Medulla oblongata (tissue), 1 donor: ENCODE measurements around the gene RMDN3.

ENCODE experiments used
- DNase-seq: peaks from one replicate; pipeline ENCODE4 v3.0.0-alpha.2; 2015; ENCODE audit errors: extremely low spot score

Gene RMDN3

GRCh38 chr15:40773496-40773895 is 18.4 kb upstream of the RMDN3 start:
- DNase-seq, result no peak

- DNase-seq, result peak; percentile 26
Observed at GRCh38 chr15:40772014-40772413, 17.0 kb upstream of the RMDN3 start.

GRCh38 chr15:40771242-40771641 is 16.2 kb upstream of the RMDN3 start:
- no peak for DNase-seq

GRCh38 chr15:40770147-40770721 is 15.2 kb upstream of the RMDN3 start:
- peak; percentile 10 for DNase-seq

GRCh38 chr15:40769274-40770146 is 14.5 kb upstream of the RMDN3 start, which contains the start of gene C15orf62:
Gene C15orf62, plus strand, starts transcription at chr15:40769980. Its CDS starts 516 bp downstream, at chr15:40770496.
- DNase-seq, result peak; percentile 57

- DNase-seq, result no peak
Observed at GRCh38 chr15:40768521-40769273, 13.6 kb upstream of the RMDN3 start.

GRCh38 chr15:40767838-40768500 is 12.9 kb upstream of the RMDN3 start:
- DNase-seq, result no peak

GRCh38 chr15:40766906-40767837 is 12.1 kb upstream of the RMDN3 start:
- DNase-seq, result no peak

- no peak for DNase-seq
Observed at GRCh38 chr15:40766194-40766815, 11.3 kb upstream of the RMDN3 start.

GRCh38 chr15:40764629-40765103 is 9.6 kb upstream of the RMDN3 start:
- DNase-seq, result no peak

GRCh38 chr15:40763801-40764628 is 9.0 kb upstream of the RMDN3 start, which contains the start of gene GCHFR:
Gene GCHFR, plus strand, starts transcription at chr15:40764068. Its CDS starts 113 bp downstream, at chr15:40764181.
- DNase-seq, result peak; percentile 40

- DNase-seq, result no peak
Observed at GRCh38 chr15:40762919-40763800, 8.1 kb upstream of the RMDN3 start.

GRCh38 chr15:40759961-40760360 is 4.9 kb upstream of the RMDN3 start:
- no peak for DNase-seq

- DNase-seq, result no peak
Observed at GRCh38 chr15:40756938-40757337, 1.9 kb upstream of the RMDN3 start.

GRCh38 chr15:40755812-40756208 is 756 bp upstream of the RMDN3 start:
- no peak for DNase-seq

- DNase-seq, result no peak
Observed at GRCh38 chr15:40754574-40754882, 526 bp downstream of the RMDN3 start.

GRCh38 chr15:40751745-40752144 is 3.3 kb downstream of the RMDN3 start:
- DNase-seq, result no peak

- no peak for DNase-seq
Observed at GRCh38 chr15:40750885-40751284, 4.2 kb downstream of the RMDN3 start.
